Activated T-cell treated with anti-CD3 and anti-CD28 coated beads for 1 hour (primary cell): ENCODE data around the gene STYXL1.

ENCODE experiments used
- DNase-seq: peaks from one replicate; pipeline ENCODE4 v3.0.0-alpha.2; 2020; ENCODE audit warnings: low read depth

The STYXL1 gene

GRCh38 chr7:75955331-75955955 lies 92.4 kb downstream of the STYXL1 start:
- no peak for DNase-seq

GRCh38 chr7:75953931-75954330 lies 93.9 kb downstream of the STYXL1 start:
- DNase-seq: no peak

GRCh38 chr7:75953431-75953830 lies 94.4 kb downstream of the STYXL1 start:
- DNase-seq: no peak

GRCh38 chr7:75951506-75951905 lies 96.3 kb downstream of the STYXL1 start:
- no peak for DNase-seq

DNA sequence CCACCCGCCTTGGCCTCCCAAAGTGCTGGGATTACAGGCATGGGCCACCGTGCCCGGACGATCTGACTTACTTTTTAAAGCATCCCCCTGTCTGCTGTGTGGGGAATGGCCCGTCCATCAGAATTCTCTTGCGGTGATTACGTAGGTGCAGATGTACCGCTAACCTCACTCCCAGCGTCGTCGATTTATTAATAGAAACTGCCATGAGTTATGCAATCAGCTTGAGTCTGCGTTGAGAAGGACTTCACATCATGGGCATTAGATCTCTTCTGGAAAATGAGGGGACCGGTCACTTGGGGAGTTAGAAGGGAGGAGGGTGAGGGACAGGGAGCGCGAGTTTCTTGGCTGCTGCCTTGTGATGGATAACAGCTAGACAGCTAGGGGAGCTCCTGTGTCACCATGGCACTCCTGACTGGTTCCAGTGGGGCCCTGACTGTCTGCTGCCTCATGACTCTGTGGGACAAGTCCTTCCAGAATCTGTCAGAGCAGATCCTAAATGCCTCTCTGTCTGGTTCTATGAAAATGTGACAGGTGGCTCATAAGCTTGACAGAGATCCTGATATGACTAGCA lies 97.6 kb downstream of the STYXL1 start:
- no peak for DNase-seq

DNA sequence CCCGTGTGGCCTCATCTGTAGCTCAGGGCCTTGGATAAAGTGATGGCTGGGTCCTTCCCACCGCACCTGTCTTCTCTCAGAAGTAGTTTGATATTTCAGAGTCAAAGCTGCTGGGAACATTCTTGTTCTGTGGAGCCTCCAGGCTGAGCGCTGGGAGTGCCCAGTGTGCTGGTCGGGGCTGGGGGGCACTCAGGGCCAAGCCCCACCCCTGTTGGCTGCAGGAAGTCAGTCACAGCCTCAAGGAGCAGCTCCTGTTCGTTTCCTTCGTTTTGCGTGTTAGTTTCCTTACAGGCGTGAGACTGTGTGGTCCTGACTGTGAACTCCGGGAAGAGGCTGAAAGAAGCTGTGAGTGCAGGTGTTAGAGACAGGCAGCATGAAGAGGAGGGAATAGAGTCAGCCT lies 99.6 kb downstream of the STYXL1 start:
- DNase-seq: no peak
